ENCODE measurements around the gene ERAS. TPM values are rescaled to one million over a fixed set of nuclear protein-coding genes. Genes with fewer than 3 reads are reported as not detected.

ERAS gene
- total and polyA plus RNA-seq, 2 of the 13 experiments (the other 11 are each of a cell fraction or from before 2014, with no cell fraction given), result 0.21 to 0.22 TPM

GRCh38 chrX:48801280-48802088 is 24.8 kb upstream of the ERAS start, which contains the start of gene HDAC6 (continued):
- TF ChIP-seq HNF1A (IDR thresholded peaks at IDR 0.05; ENCODE audit: low read depth) (no peak), HNF1A (CRISPR knock-in tag; IDR thresholded peaks at IDR 0.05; ENCODE audit: borderline replicate concordance) (peak; percentile 60; the same call in 1 of the 2 replicates), SRF (IDR thresholded peaks at IDR 0.05; ENCODE audit: low read depth, low read length) (peak; percentile 79), GMEB2 (CRISPR knock-in tag; IDR thresholded peaks at IDR 0.05; ENCODE audit: low read depth) (peak; percentile 89), MAZ (IDR thresholded peaks at IDR 0.05; ENCODE audit: borderline replicate concordance, low read depth, low read length) (0 out of 2 replicates have a peak, but pooled peaks have one; percentile 30), MAZ (CRISPR knock-in tag; IDR thresholded peaks at IDR 0.05; ENCODE audit: low read depth) (peak; percentile 72), ZNF580 (CRISPR knock-in tag; IDR thresholded peaks at IDR 0.05; ENCODE audit: borderline replicate concordance, low read depth) (peak; percentile 24; the same call in 1 of the 2 replicates), CHD2 (IDR thresholded peaks at IDR 0.05; ENCODE audit: low read depth, low read length) (peak; percentile 94), MED8 (CRISPR knock-in tag; IDR thresholded peaks at IDR 0.05; ENCODE audit: insufficient replicate concordance) (peak; percentile 52), ZNF605 (CRISPR knock-in tag; IDR thresholded peaks at IDR 0.05) (0 out of 2 replicates have a peak, but pooled peaks have one; percentile 39), HIVEP1 (CRISPR knock-in tag; IDR thresholded peaks at IDR 0.05) (0 out of 2 replicates have a peak, but pooled peaks have one; percentile 48), POLR2G (IDR thresholded peaks at IDR 0.05; ENCODE audit: low read depth, low read length) (peak; percentile 43), E2F5 (CRISPR knock-in tag; conservative IDR thresholded peaks at IDR 0.05) (peak; percentile 65; the same call in 1 of the 2 replicates), ZNF546 (CRISPR knock-in tag; conservative IDR thresholded peaks at IDR 0.05) (no peak), EZH2 (conservative IDR thresholded peaks at IDR 0.05; ENCODE audit: low read depth, low read length) (no peak), MAFF (IDR thresholded peaks at IDR 0.05; ENCODE audit: low read depth, low read length) (no peak), E2F1 (CRISPR knock-in tag; IDR thresholded peaks at IDR 0.05) (peak; percentile 85), SMC3 (IDR thresholded peaks at IDR 0.05; ENCODE audit: low read length) (no peak), ZGPAT (CRISPR knock-in tag; IDR thresholded peaks at IDR 0.05) (peak; percentile 71; the same call in 1 of the 2 replicates)

All from HepG2 (cell line).